ENCODE results near the gene CBFB.

DNA sequence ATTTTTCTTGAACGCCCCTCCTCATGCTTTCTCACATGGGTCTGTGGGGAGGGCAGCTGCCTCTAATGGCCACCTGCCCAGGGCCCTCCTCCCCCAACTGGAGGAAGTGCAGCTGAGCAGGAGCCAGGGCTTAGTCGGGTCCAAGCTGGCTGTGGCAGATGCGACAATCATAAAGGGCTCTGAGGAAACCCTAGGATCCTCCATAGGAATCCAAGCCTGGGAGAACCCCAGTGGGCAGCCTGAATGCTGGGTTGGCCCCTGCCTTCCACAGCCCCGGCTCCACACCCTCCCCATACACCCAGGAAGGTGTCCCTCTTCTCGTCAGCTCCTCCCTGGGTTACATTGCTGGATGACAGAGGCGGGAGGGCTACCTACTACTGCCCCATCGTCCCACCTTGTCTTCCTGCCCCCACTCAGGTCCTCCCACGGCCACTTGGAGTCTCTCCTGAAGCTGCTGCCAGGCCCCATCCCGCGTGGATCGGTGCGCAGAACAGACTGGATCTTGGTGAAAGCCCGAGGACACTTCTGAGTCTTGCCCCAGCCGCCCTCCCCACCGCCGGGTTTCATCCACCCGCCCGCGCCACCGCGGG is 15.6 kb upstream of the CBFB start:
- TF ChIP-seq, protein P1, sequence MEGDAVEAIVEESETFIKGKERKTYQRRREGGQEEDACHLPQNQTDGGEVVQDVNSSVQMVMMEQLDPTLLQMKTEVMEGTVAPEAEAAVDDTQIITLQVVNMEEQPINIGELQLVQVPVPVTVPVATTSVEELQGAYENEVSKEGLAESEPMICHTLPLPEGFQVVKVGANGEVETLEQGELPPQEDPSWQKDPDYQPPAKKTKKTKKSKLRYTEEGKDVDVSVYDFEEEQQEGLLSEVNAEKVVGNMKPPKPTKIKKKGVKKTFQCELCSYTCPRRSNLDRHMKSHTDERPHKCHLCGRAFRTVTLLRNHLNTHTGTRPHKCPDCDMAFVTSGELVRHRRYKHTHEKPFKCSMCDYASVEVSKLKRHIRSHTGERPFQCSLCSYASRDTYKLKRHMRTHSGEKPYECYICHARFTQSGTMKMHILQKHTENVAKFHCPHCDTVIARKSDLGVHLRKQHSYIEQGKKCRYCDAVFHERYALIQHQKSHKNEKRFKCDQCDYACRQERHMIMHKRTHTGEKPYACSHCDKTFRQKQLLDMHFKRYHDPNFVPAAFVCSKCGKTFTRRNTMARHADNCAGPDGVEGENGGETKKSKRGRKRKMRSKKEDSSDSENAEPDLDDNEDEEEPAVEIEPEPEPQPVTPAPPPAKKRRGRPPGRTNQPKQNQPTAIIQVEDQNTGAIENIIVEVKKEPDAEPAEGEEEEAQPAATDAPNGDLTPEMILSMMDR (IDR thresholded peaks at IDR 0.05; ENCODE audit: poor library complexity), result no peak
- TF ChIP-seq EZH2 (IDR thresholded peaks at IDR 0.05; ENCODE audit: borderline replicate concordance) (no peak), EZH2phosphoT487 (IDR thresholded peaks at IDR 0.05; ENCODE audit: low read depth, severe bottlenecking, unreplicated experiment) (no peak)

Data from hepatocyte (in vitro differentiated cells).